Neutrophil (primary cell): ENCODE measurements around the gene NKIRAS1.

Source experiments
- H3K27ac ChIP-seq: fragments of 200-600 bp; sonication (generic); 2 replicates; pipeline ENCODE4 v1.5.1; 2016; ENCODE audit warnings: mild to moderate bottlenecking, moderate library complexity
- H3K27me3 ChIP-seq: fragments of 200-600 bp; sonication (generic); 2 replicates; pipeline ENCODE4 v1.6.0; 2016; ENCODE audit warnings: mild to moderate bottlenecking
- H3K36me3 ChIP-seq: fragments of 200-600 bp; sonication (generic); 2 replicates; pipeline ENCODE4 v1.5.1; 2017
- H3K4me1 ChIP-seq, 2 experiments: fragments of 200-600 bp in 1 of 2; sonication (generic) in 1 of 2; 1 replicate in 1 of 2; 2 replicates in 1 of 2; pipeline versions ENCODE4 v1.5.1 to v1.6.1; 2013 to 2016; ENCODE audit warnings: low read depth in 1 of 2, low read length in 1 of 2, mild to moderate bottlenecking in 1 of 2, moderate library complexity in 1 of 2; ENCODE audit not compliant: control insufficient read depth in 1 of 2, insufficient read depth in 1 of 2
- H3K4me3 ChIP-seq, 2 experiments: fragments of 200-600 bp in 1 of 2; sonication (generic) in 1 of 2; 1 replicate in 1 of 2; 2 replicates in 1 of 2; pipeline ENCODE4 v1.5.1; 2013 to 2016; ENCODE audit warnings: low read depth in 1 of 2, low read length in 1 of 2, mild to moderate bottlenecking in 1 of 2, moderate library complexity in 1 of 2
- H3K9me3 ChIP-seq: fragments of 200-600 bp; sonication (generic); 2 replicates; pipeline ENCODE4 v1.5.1; 2016
- TF ChIP-seq, protein P1 (sequence below): fragments of 200-600 bp; sonication (generic); IDR thresholded peaks from 2 replicates; pipeline ENCODE4 v1.5.1; 2016; ENCODE audit warnings: antibody characterized with exemption

NKIRAS1 gene

DNA sequence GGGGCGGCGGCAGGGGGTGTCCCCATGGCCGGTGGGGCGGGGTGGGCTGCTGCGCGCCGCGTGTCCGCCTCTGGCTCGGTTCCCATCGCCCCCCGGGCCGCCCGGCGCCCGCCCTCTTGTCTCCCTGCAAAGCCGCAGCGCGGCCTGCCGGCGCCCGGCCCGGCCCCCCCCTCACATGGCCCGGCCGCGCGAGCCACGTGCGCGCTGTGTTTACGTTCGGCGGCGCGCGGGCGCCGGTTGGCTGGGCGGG lies 28.8 kb upstream of the NKIRAS1 start:
- H3K36me3 ChIP-seq = no peaks in the 10 kb centered on the region
- TF ChIP-seq, protein P1, sequence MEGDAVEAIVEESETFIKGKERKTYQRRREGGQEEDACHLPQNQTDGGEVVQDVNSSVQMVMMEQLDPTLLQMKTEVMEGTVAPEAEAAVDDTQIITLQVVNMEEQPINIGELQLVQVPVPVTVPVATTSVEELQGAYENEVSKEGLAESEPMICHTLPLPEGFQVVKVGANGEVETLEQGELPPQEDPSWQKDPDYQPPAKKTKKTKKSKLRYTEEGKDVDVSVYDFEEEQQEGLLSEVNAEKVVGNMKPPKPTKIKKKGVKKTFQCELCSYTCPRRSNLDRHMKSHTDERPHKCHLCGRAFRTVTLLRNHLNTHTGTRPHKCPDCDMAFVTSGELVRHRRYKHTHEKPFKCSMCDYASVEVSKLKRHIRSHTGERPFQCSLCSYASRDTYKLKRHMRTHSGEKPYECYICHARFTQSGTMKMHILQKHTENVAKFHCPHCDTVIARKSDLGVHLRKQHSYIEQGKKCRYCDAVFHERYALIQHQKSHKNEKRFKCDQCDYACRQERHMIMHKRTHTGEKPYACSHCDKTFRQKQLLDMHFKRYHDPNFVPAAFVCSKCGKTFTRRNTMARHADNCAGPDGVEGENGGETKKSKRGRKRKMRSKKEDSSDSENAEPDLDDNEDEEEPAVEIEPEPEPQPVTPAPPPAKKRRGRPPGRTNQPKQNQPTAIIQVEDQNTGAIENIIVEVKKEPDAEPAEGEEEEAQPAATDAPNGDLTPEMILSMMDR = no peak
- no peaks in the 10 kb centered on the region for H3K9me3 ChIP-seq
- peaks cover 15 to 30% of the 10 kb centered on the region in 2 experiments for H3K4me1 ChIP-seq
- H3K27ac ChIP-seq = peak overlapping the region; percentile 84
- H3K27me3 ChIP-seq = peaks cover 30% of the 10 kb centered on the region
- peak overlapping the region; percentile 91 to 98 for H3K4me3 ChIP-seq

DNA sequence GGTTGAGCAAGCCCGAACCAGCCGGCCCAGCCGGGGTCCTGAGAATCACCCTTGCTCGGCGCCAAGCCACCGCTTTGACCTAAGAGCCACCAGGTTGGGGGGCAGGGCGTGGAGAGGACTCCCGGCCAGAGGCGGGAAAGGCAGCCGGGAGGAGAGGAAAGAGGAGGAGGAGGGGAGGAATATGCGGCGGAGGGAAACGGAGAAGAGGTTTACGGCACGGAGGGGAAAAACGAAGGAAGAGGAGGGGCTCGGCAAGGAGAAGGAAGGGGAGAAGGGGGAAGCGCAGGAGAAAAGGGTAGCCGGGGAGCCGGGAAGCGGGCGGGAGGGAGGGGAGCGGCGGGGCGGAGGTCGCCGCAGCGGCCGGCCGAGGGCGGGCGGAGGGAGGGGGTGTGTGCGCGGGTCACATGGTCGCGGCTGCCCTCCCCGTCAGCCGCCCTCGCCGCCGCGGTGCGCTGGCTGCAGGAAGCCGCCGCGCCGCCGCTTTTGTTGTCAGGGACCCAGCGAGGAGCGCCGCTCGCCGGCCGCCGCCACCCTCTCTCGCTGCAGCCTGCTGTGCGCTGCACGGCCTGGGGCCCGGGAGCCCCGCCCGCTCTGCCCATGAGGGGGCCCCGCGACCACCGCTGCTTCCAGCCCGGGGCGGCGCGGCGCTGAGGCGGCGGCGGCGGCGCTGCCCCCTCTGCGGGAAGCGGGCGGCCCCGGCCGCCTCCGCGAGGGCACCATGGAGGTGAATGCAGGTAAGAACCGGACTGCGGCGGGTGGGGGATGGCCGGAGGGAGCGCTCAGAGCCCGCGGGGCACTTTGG lies 28.3 kb upstream of the NKIRAS1 start, which contains the start of gene NR1D2:
Gene NR1D2, plus strand, starts transcription at position 426 of the 802 bp plus-strand sequence. Its CDS starts 293 bp downstream, at position 719.
- TF ChIP-seq, protein P1 = no peak

DNA sequence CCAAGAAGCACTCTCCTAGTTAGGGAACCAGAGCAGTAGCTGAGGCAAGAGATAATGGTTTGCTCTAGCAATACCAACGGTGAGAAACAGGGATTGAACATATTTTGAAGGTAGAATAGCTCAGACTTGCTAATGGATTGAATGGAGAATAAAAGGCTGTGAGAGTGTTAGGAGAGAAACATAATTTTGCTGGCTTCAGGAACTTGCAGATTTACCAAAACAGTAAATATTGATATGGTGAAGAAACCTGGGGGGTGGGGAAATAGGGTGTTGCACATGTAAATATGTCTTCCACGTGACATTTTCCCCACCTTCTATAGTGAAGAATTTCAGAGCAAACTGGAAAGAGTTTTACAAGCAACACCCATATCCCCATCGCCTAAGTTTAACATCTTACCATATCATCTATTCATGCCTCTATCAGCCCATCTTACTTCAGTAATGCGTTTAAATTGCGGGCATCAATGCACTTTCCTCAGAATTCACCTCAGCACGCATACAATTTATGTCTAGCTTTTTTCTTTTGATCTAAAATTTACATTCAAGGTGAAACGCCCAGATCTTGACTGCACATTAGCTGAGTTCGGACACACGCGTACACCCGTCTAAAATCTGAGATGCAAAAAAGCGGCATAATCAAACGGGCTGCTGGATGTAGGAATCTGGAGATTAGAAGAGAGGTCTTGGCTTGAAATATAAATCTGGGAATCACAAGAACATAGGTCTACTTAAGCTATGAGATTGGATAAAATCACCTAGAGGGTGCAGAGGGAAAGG lies 27.4 kb upstream of the NKIRAS1 start:
- H3K4me1 ChIP-seq = peaks cover 6 to 17% of the 10 kb centered on the region in 2 experiments
- TF ChIP-seq, protein P1 = no peak
- peak overlapping the region in 1 of 2 experiments; percentile 98 for H3K4me3 ChIP-seq
- no peaks in the 10 kb centered on the region for H3K36me3 ChIP-seq
- no peak overlapping the region for H3K27ac ChIP-seq
- H3K9me3 ChIP-seq = no peaks in the 10 kb centered on the region
- H3K27me3 ChIP-seq = peaks cover 30% of the 10 kb centered on the region

More for the DNA sequence above, 28.3 kb upstream of the NKIRAS1 start, which contains the start of gene NR1D2:
- Histone ChIP-seq H3K4me3 (peak within 1 kb of the TSS; percentile 91 to 98), H3K9me3 (no peaks in the 10 kb centered on the region), H3K27ac (peak within 1 kb of the TSS; percentile 84), H3K27me3 (peaks cover 30% of the 10 kb centered on the region), H3K36me3 (no peaks in the 10 kb centered on the region), H3K4me1 (peaks cover 9 to 24% of the 10 kb centered on the region in 2 experiments)

DNA sequence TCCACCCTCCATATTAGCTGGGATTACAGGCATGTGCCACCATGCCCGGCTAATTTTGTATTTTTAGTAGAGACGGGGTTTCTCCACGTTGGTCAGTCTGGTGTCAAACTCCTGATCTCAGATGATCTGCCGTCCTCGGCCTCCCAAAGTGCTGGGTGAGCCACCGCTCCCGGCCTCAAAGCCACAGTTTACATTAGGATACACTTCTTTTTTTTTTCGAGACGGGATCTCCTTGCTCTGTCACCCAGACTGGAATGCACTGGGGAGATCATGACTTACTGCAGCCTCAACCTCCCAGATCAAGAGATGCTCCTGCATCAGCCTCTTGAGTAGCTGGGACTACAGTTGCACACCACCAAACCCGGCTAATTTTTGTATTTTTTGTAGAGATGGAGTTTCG lies 25.8 kb upstream of the NKIRAS1 start:
- Histone ChIP-seq H3K27ac (no peak overlapping the region), H3K4me1 (peaks cover 6 to 17% of the 10 kb centered on the region in 2 experiments), H3K36me3 (no peaks in the 10 kb centered on the region), H3K4me3 (no peak overlapping the region), H3K27me3 (peaks cover 30% of the 10 kb centered on the region), H3K9me3 (no peaks in the 10 kb centered on the region)
- TF ChIP-seq, protein P1 = no peak

DNA sequence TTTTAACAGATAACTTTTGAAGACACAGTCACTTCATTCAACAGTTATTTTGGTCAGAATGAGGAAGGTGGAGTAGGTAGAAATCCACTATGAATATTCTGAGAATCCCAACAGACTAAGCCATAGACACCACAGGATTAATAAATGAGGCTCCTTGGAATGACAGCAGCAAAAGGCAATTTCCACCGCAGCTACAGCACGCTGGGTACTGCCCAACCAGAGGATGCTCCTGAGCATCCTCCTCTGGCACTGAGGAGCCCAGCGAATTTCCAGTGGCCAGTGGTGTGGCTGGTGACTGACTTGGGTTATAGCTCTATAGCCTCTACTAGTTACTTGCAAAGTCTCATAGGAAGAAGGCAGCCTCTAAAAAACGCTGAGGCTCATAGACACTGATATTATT lies 24.6 kb upstream of the NKIRAS1 start:
- no peak overlapping the region for H3K27ac ChIP-seq
- H3K36me3 ChIP-seq = no peaks in the 10 kb centered on the region
- H3K9me3 ChIP-seq = no peaks in the 10 kb centered on the region
- peaks cover 3 to 10% of the 10 kb centered on the region in 2 experiments for H3K4me1 ChIP-seq
- no peak overlapping the region for H3K4me3 ChIP-seq
- peaks cover 30% of the 10 kb centered on the region for H3K27me3 ChIP-seq
- TF ChIP-seq, protein P1 = no peak
